Activated CD8-positive, alpha-beta memory T cell treated with anti-CD3 and anti-CD28 coated beads, Interleukin-2, amount 50 U/mL, for 4 hours (primary cell): ENCODE data around the gene ZBTB16.

Experiments used
- DNase-seq: peaks from one replicate; pipeline ENCODE4 v3.0.0-alpha.2; 2020

The ZBTB16 gene

GRCh38 chr11:114219559-114220349 is 160.2 kb downstream of the ZBTB16 start:
- DNase-seq, result no peak

GRCh38 chr11:114221037-114221436 is 161.5 kb downstream of the ZBTB16 start:
- no peak for DNase-seq

GRCh38 chr11:114225661-114226060 is 166.2 kb downstream of the ZBTB16 start:
- no peak for DNase-seq

GRCh38 chr11:114226356-114226755 is 166.8 kb downstream of the ZBTB16 start:
- no peak for DNase-seq

GRCh38 chr11:114228435-114229411 is 169.2 kb downstream of the ZBTB16 start:
- no peak for DNase-seq

- DNase-seq, result no peak
These were observed 170.7 kb downstream of the ZBTB16 start for GRCh38 chr11:114230031-114230704.

GRCh38 chr11:114232400-114233059 is 173.0 kb downstream of the ZBTB16 start:
- DNase-seq, result no peak

- no peak for DNase-seq
These were observed 174.2 kb downstream of the ZBTB16 start for GRCh38 chr11:114233755-114234154.

- no peak for DNase-seq
These were observed 177.3 kb downstream of the ZBTB16 start for GRCh38 chr11:114236829-114237228.

- no peak for DNase-seq
These were observed 178.1 kb downstream of the ZBTB16 start for GRCh38 chr11:114237321-114238280.

- DNase-seq, result no peak
These were observed 180.2 kb downstream of the ZBTB16 start for GRCh38 chr11:114239753-114240161.

GRCh38 chr11:114242032-114242431 is 182.5 kb downstream of the ZBTB16 start:
- DNase-seq, result no peak

GRCh38 chr11:114243461-114244372 is 184.2 kb downstream of the ZBTB16 start:
- DNase-seq, result no peak

GRCh38 chr11:114244726-114245394 is 185.3 kb downstream of the ZBTB16 start:
- DNase-seq, result no peak

- no peak for DNase-seq
These were observed 187.0 kb downstream of the ZBTB16 start for GRCh38 chr11:114246321-114247069.

GRCh38 chr11:114247070-114247789 is 187.7 kb downstream of the ZBTB16 start:
- DNase-seq, result no peak

GRCh38 chr11:114250180-114250579 is 190.7 kb downstream of the ZBTB16 start:
- no peak for DNase-seq
